Mesothelial cell of epicardium (in vitro differentiated cells): Measurements from ENCODE around the gene EIF2S3B. TPM values are rescaled to one million over a fixed set of nuclear protein-coding genes. Genes with fewer than 3 reads are reported as not detected.

ENCODE experiments used
- DNase-seq, 2 experiments: peaks; one replicate each; pipeline ENCODE4 v3.0.0; 2021; ENCODE audit warnings: low spot score in 2 of 2; ENCODE audit not compliant: unreplicated experiment in 2 of 2
- H3K27ac Mint-ChIP-seq: 2 replicates; pipeline ENCODE4 v1.8.0; 2021; ENCODE audit warnings: mixed read lengths
- H3K27me3 Mint-ChIP-seq: 2 replicates; pipeline ENCODE4 v1.8.0; 2021; ENCODE audit warnings: low read depth, mixed read lengths
- H3K36me3 Mint-ChIP-seq: 2 replicates; pipeline ENCODE4 v1.8.0; 2021; ENCODE audit warnings: mixed read lengths
- H3K4me1 Mint-ChIP-seq: 2 replicates; pipeline ENCODE4 v1.8.0; 2021; ENCODE audit warnings: mixed read lengths
- H3K4me3 Mint-ChIP-seq: 2 replicates; pipeline ENCODE4 v1.8.0; 2021; ENCODE audit warnings: mild to moderate bottlenecking, moderate library complexity, mixed read lengths
- H3K9me3 Mint-ChIP-seq: 2 replicates; pipeline ENCODE4 v1.8.0; 2021; ENCODE audit warnings: mixed read lengths
- total RNA-seq: library from RNA; stranded (reverse); gene quantifications from 3 replicates; pipeline ENCODE4 v1.2.1, GENCODE V29; 2021
- TF ChIP-seq, protein P1 (sequence below): fragments of 200-600 bp; sonication (generic); IDR thresholded peaks from one replicate; pipeline ENCODE4 v1.5.0; 2021; ENCODE audit warnings: antibody characterized with exemption; ENCODE audit not compliant: unreplicated experiment

EIF2S3B gene
- total RNA-seq, 1 donor from 2014 or later, result 2.3 TPM

- no peaks in the 10 kb centered on the region for H3K4me1 Mint-ChIP-seq
- H3K4me3 Mint-ChIP-seq, result no peak overlapping the region
- no peak for DNase-seq
- no peak overlapping the region for H3K27ac Mint-ChIP-seq
- no peaks in the 10 kb centered on the region for H3K27me3 Mint-ChIP-seq
- H3K9me3 Mint-ChIP-seq, result no peaks in the 10 kb centered on the region
- TF ChIP-seq, protein P1, sequence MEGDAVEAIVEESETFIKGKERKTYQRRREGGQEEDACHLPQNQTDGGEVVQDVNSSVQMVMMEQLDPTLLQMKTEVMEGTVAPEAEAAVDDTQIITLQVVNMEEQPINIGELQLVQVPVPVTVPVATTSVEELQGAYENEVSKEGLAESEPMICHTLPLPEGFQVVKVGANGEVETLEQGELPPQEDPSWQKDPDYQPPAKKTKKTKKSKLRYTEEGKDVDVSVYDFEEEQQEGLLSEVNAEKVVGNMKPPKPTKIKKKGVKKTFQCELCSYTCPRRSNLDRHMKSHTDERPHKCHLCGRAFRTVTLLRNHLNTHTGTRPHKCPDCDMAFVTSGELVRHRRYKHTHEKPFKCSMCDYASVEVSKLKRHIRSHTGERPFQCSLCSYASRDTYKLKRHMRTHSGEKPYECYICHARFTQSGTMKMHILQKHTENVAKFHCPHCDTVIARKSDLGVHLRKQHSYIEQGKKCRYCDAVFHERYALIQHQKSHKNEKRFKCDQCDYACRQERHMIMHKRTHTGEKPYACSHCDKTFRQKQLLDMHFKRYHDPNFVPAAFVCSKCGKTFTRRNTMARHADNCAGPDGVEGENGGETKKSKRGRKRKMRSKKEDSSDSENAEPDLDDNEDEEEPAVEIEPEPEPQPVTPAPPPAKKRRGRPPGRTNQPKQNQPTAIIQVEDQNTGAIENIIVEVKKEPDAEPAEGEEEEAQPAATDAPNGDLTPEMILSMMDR, result no peak
- H3K36me3 Mint-ChIP-seq, result no peaks in the 10 kb centered on the region
These were observed 13.9 kb upstream of the EIF2S3B start for GRCh38 chr12:10491766-10492165.

- Mint-ChIP-seq H3K4me1 (no peaks in the 10 kb centered on the region), H3K27ac (no peak overlapping the region), H3K36me3 (no peaks in the 10 kb centered on the region), H3K4me3 (no peak overlapping the region), H3K27me3 (no peaks in the 10 kb centered on the region), H3K9me3 (peaks cover 5% of the 10 kb centered on the region)
- no peak for DNase-seq
- TF ChIP-seq, protein P1, result no peak
These were observed 8.1 kb upstream of the EIF2S3B start for GRCh38 chr12:10497602-10498001.

DNA sequence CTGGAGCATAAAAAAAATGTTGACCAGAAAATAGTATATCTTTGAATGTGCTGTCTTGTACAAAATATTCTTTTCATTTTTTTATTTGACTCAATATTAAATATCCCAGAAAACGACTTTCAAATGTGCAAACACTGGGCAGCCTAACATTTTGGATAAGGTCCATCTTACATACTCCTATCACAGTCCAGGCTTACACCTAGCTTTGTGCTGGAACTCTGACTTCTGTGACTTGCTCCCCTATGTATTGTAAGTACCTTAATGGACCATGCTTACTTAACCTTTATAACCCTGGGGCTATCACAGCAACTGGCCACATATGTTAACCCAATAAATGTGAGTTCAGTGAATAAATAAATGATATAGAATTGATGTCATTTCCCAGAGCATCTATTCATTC lies 7.6 kb upstream of the EIF2S3B start:
- TF ChIP-seq, protein P1, result no peak
- Mint-ChIP-seq H3K36me3 (no peaks in the 10 kb centered on the region), H3K4me1 (no peaks in the 10 kb centered on the region), H3K4me3 (no peak overlapping the region), H3K27ac (no peak overlapping the region), H3K27me3 (no peaks in the 10 kb centered on the region), H3K9me3 (peaks cover 7% of the 10 kb centered on the region)
- DNase-seq, result no peak

DNA sequence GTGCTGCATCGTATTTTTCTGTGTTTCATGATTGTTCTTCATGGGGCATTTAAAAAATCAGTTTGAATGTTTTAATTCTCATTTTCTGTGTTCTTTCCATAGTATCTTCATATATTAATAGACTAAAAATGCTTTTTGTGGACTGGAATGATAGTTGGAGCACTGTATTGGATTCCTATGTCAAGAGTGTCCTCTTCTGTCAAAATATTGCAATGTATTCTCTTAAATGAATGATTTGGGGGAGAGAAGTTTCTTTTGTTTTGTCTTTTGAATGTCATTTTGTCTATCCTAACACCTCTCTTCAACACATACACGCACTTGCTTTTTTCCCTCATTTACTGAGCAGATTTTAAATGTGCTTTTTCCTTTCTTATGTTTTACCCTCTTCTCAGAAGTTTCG lies 4.7 kb upstream of the EIF2S3B start:
- no peak for DNase-seq
- TF ChIP-seq, protein P1, result no peak
- H3K9me3 Mint-ChIP-seq, result peaks cover 8% of the 10 kb centered on the region

DNA sequence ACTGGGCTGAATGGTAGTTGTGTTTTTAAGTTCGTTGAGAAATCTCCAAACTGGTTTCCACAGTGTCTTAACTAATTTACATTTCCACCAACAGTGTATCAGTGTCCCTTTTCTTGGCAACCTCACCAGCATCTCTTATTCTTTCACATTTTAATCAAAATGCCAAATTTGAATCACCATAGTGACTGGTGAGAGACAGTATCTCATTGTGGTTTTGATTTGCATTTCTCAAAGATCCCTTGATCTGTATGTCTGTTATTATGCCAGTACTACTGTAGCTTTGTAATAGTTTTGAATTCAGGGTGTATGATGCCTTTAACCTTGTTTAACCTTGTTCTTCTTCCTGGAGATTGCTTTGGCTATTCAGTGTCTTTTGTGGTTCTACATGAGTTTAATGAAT lies 2.2 kb upstream of the EIF2S3B start:
- Mint-ChIP-seq H3K4me1 (no peaks in the 10 kb centered on the region), H3K36me3 (no peaks in the 10 kb centered on the region), H3K27ac (no peak overlapping the region), H3K9me3 (peaks cover 20% of the 10 kb centered on the region), H3K4me3 (no peak overlapping the region), H3K27me3 (no peaks in the 10 kb centered on the region)
- TF ChIP-seq, protein P1, result no peak
- no peak for DNase-seq

More for the DNA sequence above, 4.7 kb upstream of the EIF2S3B start:
- Mint-ChIP-seq H3K27ac (no peak overlapping the region), H3K4me3 (no peak overlapping the region), H3K4me1 (no peaks in the 10 kb centered on the region), H3K36me3 (no peaks in the 10 kb centered on the region), H3K27me3 (no peaks in the 10 kb centered on the region)

DNA sequence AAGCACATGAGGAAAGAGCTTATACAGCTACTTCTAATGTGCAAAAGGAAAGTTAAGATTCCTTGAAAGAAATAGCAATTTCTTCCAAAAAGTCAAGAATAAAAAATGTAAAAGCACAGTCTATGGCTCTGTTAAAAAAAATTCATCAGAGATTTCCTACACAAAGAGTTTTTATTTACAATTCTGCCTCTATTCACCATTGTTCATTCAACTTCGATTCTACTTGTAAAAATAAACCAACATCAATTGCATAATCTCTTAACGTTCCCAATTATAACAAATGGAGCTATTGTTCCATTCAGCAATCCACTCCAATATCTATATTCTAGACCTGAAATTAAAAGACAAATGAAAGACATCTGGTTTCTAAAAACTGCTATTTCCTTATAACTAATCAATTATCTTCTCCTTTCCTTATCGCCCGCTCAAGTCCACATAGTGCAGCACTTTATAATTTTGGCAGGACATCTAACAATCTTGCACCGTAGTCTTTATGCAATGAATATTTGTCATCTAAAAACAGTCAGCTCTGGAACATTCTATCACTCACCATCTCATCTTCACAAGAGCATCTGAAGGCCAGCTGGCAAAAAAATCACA lies 6.2 kb downstream of the EIF2S3B start:
- no peaks in the 10 kb centered on the region for H3K4me1 Mint-ChIP-seq
- no peaks in the 10 kb centered on the region for H3K27me3 Mint-ChIP-seq
- H3K4me3 Mint-ChIP-seq, result no peak overlapping the region
- DNase-seq, result no peak
- TF ChIP-seq, protein P1, result no peak
- H3K36me3 Mint-ChIP-seq, result no peaks in the 10 kb centered on the region
- no peak overlapping the region for H3K27ac Mint-ChIP-seq
- peaks cover 6% of the 10 kb centered on the region for H3K9me3 Mint-ChIP-seq
